GM12801 (cell line): ENCODE results near the gene PLCL1.

Experiments used
- CTCF ChIP-seq: IDR thresholded peaks from one replicate; pipeline ENCODE4 v1.5.1; 2011; ENCODE audit warnings: control low read depth; ENCODE audit not compliant: insufficient read length; ENCODE audit errors: extremely low read depth

PLCL1 gene

GRCh38 chr2:198000417-198000816 lies 196.0 kb downstream of the PLCL1 start:
- no peak for TF ChIP-seq CTCF

GRCh38 chr2:198004173-198004572 lies 199.8 kb downstream of the PLCL1 start:
- TF ChIP-seq CTCF, result no peak

- no peak for TF ChIP-seq CTCF
These were observed 200.8 kb downstream of the PLCL1 start for GRCh38 chr2:198004921-198005829.

GRCh38 chr2:198006733-198007132 lies 202.3 kb downstream of the PLCL1 start:
- no peak for TF ChIP-seq CTCF

GRCh38 chr2:198008230-198008629 lies 203.8 kb downstream of the PLCL1 start:
- TF ChIP-seq CTCF, result no peak

- TF ChIP-seq CTCF, result no peak
These were observed 207.6 kb downstream of the PLCL1 start for GRCh38 chr2:198012025-198012424.

GRCh38 chr2:198016243-198016642 lies 211.8 kb downstream of the PLCL1 start:
- TF ChIP-seq CTCF, result no peak
